ENCODE data around the gene ITGB8.

DNA sequence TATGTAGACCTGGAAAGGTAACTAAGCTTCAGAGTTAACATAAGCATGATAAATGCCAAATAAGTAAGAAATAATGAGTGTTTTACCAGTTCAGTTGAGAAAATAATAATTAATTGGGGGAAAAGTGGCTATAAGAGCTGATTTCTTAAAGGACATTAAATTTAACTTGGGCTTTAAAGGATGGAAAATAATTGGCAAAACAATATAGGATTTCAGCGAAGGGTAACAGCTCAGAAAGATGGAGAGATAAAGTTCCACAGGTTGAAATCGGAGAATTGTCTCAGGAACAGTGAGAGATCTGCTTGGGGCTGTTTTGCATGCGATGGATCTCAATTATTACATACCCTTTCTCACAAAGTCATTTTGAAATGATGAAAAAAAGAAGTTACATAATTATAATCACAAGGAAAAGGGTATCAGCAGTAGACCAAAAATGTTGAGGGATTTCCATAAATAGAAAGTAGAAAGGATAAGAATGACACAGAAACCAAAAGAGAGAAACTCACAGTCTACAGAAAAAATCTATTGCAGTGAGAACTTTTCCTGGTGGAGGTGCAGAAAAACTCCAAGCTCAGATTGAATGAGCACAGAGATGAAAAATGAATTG is 40.1 kb upstream of the ITGB8 start:
- TF ChIP-seq, protein P1, sequence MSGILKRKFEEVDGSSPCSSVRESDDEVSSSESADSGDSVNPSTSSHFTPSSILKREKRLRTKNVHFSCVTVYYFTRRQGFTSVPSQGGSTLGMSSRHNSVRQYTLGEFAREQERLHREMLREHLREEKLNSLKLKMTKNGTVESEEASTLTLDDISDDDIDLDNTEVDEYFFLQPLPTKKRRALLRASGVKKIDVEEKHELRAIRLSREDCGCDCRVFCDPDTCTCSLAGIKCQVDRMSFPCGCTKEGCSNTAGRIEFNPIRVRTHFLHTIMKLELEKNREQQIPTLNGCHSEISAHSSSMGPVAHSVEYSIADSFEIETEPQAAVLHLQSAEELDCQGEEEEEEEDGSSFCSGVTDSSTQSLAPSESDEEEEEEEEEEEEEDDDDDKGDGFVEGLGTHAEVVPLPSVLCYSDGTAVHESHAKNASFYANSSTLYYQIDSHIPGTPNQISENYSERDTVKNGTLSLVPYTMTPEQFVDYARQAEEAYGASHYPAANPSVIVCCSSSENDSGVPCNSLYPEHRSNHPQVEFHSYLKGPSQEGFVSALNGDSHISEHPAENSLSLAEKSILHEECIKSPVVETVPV (CRISPR knock-in tag; IDR thresholded peaks at IDR 0.05), result no peak
- no peak for TF ChIP-seq ZC3H10 (CRISPR knock-in tag; IDR thresholded peaks at IDR 0.05)
- no peak for TF ChIP-seq OSR1 (CRISPR knock-in tag; IDR thresholded peaks at IDR 0.05)
- TF ChIP-seq RARB (CRISPR knock-in tag; IDR thresholded peaks at IDR 0.05), result no peak
- no peak for TF ChIP-seq GLIS3 (CRISPR knock-in tag; IDR thresholded peaks at IDR 0.05)
- no peak for TF ChIP-seq TOX (CRISPR knock-in tag; IDR thresholded peaks at IDR 0.05; ENCODE audit: borderline replicate concordance)
- TF ChIP-seq BACH2 (CRISPR knock-in tag; IDR thresholded peaks at IDR 0.05; ENCODE audit: borderline replicate concordance), result no peak
- TF ChIP-seq ESRRG (CRISPR knock-in tag; IDR thresholded peaks at IDR 0.05), result no peak
- TF ChIP-seq ZNF565 (CRISPR knock-in tag; conservative IDR thresholded peaks at IDR 0.05; ENCODE audit: low read depth), result no peak
- no peak for TF ChIP-seq ZFP3 (CRISPR knock-in tag; IDR thresholded peaks at IDR 0.05)
- TF ChIP-seq ZNF70 (CRISPR knock-in tag; IDR thresholded peaks at IDR 0.05), result no peak
- TF ChIP-seq, protein P2, sequence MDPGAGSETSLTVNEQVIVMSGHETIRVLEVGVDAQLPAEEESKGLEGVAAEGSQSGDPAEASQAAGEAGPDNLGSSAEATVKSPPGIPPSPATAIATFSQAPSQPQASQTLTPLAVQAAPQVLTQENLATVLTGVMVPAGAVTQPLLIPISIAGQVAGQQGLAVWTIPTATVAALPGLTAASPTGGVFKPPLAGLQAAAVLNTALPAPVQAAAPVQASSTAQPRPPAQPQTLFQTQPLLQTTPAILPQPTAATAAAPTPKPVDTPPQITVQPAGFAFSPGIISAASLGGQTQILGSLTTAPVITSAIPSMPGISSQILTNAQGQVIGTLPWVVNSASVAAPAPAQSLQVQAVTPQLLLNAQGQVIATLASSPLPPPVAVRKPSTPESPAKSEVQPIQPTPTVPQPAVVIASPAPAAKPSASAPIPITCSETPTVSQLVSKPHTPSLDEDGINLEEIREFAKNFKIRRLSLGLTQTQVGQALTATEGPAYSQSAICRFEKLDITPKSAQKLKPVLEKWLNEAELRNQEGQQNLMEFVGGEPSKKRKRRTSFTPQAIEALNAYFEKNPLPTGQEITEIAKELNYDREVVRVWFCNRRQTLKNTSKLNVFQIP (CRISPR knock-in tag; IDR thresholded peaks at IDR 0.05; ENCODE audit: borderline replicate concordance, low read depth), result no peak
